Caco-2 (cell line): ENCODE measurements around the gene ARHGAP15. TPM values are rescaled to one million over a fixed set of nuclear protein-coding genes. Genes with fewer than 3 reads are reported as not detected.

Experiments
- BruUV-seq: library from RNA; stranded (reverse); fragments of 400-500 nt; replicated peaks from 2 replicates; lab custom pipeline; 2021; lab: Mats Ljungman, UMichigan
- CTCF ChIA-PET: fragments of 300-600 bp; sonication (Branson Sonifier 250); formaldehyde crosslinking; loops from one replicate; lab custom pipeline; 2022; ENCODE audit warnings: antibody characterized with exemption; lab: Charles Lee
- POLR2A ChIA-PET: fragments of 300-600 bp; sonication (Branson Sonifier 250); formaldehyde crosslinking; loops from one replicate; lab custom pipeline; 2022; ENCODE audit warnings: antibody characterized with exemption; lab: Charles Lee
- DNase-seq, 2 experiments: peaks; one replicate each; pipeline versions ENCODE4 v3.0.0 to v3.0.0-alpha.2; 2020 to 2022
- H3K27me3 ChIP-seq: replicated peaks from 2 replicates; pipeline ENCODE4 v1.6.0; 2011; ENCODE audit warnings: low read length; ENCODE audit not compliant: control insufficient read depth, insufficient read depth
- H3K36me3 ChIP-seq: 2 replicates; pipeline ENCODE4 v1.5.1; 2011; ENCODE audit warnings: low read length; ENCODE audit not compliant: control insufficient read depth, insufficient read depth
- H3K4me1 ChIP-seq: fragments of 250-450 bp; sonication (Bioruptor Pico); 2 replicates; pipeline ENCODE4 v1.5.1; 2020; ENCODE audit warnings: mild to moderate bottlenecking
- H3K4me3 ChIP-seq: 2 replicates; pipeline ENCODE4 v1.5.1; 2011; ENCODE audit warnings: low read depth, mild to moderate bottlenecking, control low read depth, low read length
- H3K9me3 ChIP-seq: fragments of 250-450 bp; sonication (Bioruptor Pico); 2 replicates; pipeline ENCODE4 v1.5.1; 2020; ENCODE audit warnings: mild to moderate bottlenecking, moderate library complexity
- H3K27ac Mint-ChIP-seq: one replicate; pipeline ENCODE4 v1.8.0; 2022; ENCODE audit warnings: mixed read lengths; ENCODE audit not compliant: unreplicated experiment
- H3K27me3 Mint-ChIP-seq: one replicate; pipeline ENCODE4 v1.8.0; 2022; ENCODE audit warnings: mixed read lengths; ENCODE audit not compliant: insufficient read depth, unreplicated experiment
- H3K36me3 Mint-ChIP-seq: one replicate; pipeline ENCODE4 v1.8.0; 2022; ENCODE audit warnings: mild to moderate bottlenecking, mixed read lengths; ENCODE audit not compliant: insufficient read depth, unreplicated experiment
- H3K4me1 Mint-ChIP-seq: one replicate; pipeline ENCODE4 v1.8.0; 2022; ENCODE audit warnings: low read depth, mixed read lengths; ENCODE audit not compliant: unreplicated experiment
- H3K4me3 Mint-ChIP-seq: one replicate; pipeline ENCODE4 v1.8.0; 2022; ENCODE audit warnings: mild to moderate bottlenecking, moderate library complexity, mixed read lengths; ENCODE audit not compliant: unreplicated experiment
- H3K9me3 Mint-ChIP-seq: one replicate; pipeline ENCODE4 v1.8.0; 2022; ENCODE audit warnings: mixed read lengths; ENCODE audit not compliant: unreplicated experiment
- CTCF ChIP-seq, 2 experiments: fragments of 200-600 bp in 1 of 2; IDR thresholded peaks; 1 replicate in 1 of 2; 2 replicates in 1 of 2; pipeline versions ENCODE4 v1.5.1 to v1.8.0; 2011 to 2022; ENCODE audit warnings: antibody characterized with exemption in 1 of 2, control low read depth in 1 of 2, inconsistent platforms in 1 of 2, low read depth in 1 of 2, low read length in 1 of 2, mild to moderate bottlenecking in 1 of 2, moderate library complexity in 1 of 2; ENCODE audit not compliant: insufficient read depth in 1 of 2, severe bottlenecking in 1 of 2, unreplicated experiment in 1 of 2
- intact Hi-C: fragments of 100-400 bp; cut with micrococcal nuclease; formaldehyde crosslinking; loops from one replicate; pipeline ENCODE4 v1.10.0; 2022; ENCODE audit not compliant: unreplicated experiment
- total RNA-seq: library from RNA; stranded (reverse); gene quantifications from 2 replicates; pipeline ENCODE4 v1.2.3, GENCODE V29; 2022

The ARHGAP15 gene
- total RNA-seq, 1 experiment from 2014 or later = not detected

- intact Hi-C loops = no loop called here
- no TSS peak for BruUV-seq
- no peaks in the 10 kb centered on the region for H3K27me3 ChIP-seq
- H3K9me3 ChIP-seq = no peaks in the 10 kb centered on the region
- Mint-ChIP-seq H3K4me1 (no peaks in the 10 kb centered on the region), H3K9me3 (no peaks in the 10 kb centered on the region), H3K36me3 (no peaks in the 10 kb centered on the region), H3K27me3 (peaks cover 7% of the 10 kb centered on the region), H3K27ac (no peak overlapping the region), H3K4me3 (no peak overlapping the region)
- H3K36me3 ChIP-seq = no peaks in the 10 kb centered on the region
- H3K4me3 ChIP-seq = no peak overlapping the region
- CTCF ChIA-PET = no interaction called here
- TF ChIP-seq CTCF (IDR thresholded peaks at IDR 0.05; ENCODE audit: insufficient read depth in 1 of 2, low read depth in 1 of 2, low read length in 1 of 2, severe bottlenecking in 1 of 2, unreplicated experiment in 1 of 2) = no peak
- POLR2A ChIA-PET = no interaction called here
- H3K4me1 ChIP-seq = no peaks in the 10 kb centered on the region
- DNase-seq = no peak
These were observed 205.6 kb downstream of the ARHGAP15 start for GRCh38 chr2:143334837-143335236.

GRCh38 chr2:143336719-143337210, 207.5 kb downstream of the ARHGAP15 start:
- Mint-ChIP-seq H3K36me3 (no peaks in the 10 kb centered on the region), H3K9me3 (no peaks in the 10 kb centered on the region), H3K4me3 (no peak overlapping the region), H3K27ac (no peak overlapping the region), H3K27me3 (peaks cover 5% of the 10 kb centered on the region), H3K4me1 (no peaks in the 10 kb centered on the region)
- no peak for DNase-seq
- no peaks in the 10 kb centered on the region for H3K4me1 ChIP-seq
- no peaks in the 10 kb centered on the region for H3K27me3 ChIP-seq
- intact Hi-C loops = no loop called here
- ChIA-PET POLR2A (no interaction called here), CTCF (no interaction called here)
- no peak for TF ChIP-seq CTCF (IDR thresholded peaks at IDR 0.05; ENCODE audit: insufficient read depth in 1 of 2, low read depth in 1 of 2, low read length in 1 of 2, severe bottlenecking in 1 of 2, unreplicated experiment in 1 of 2)
- H3K4me3 ChIP-seq = no peak overlapping the region
- no peaks in the 10 kb centered on the region for H3K9me3 ChIP-seq
- BruUV-seq = no TSS peak
- no peaks in the 10 kb centered on the region for H3K36me3 ChIP-seq

GRCh38 chr2:143341478-143341877, 212.3 kb downstream of the ARHGAP15 start:
- Mint-ChIP-seq H3K4me1 (no peaks in the 10 kb centered on the region), H3K4me3 (no peak overlapping the region), H3K27me3 (peaks cover 16% of the 10 kb centered on the region), H3K36me3 (no peaks in the 10 kb centered on the region), H3K27ac (no peak overlapping the region), H3K9me3 (no peaks in the 10 kb centered on the region)
- POLR2A ChIA-PET = no interaction called here
- Histone ChIP-seq H3K4me3 (no peak overlapping the region), H3K4me1 (no peaks in the 10 kb centered on the region), H3K36me3 (no peaks in the 10 kb centered on the region), H3K9me3 (no peaks in the 10 kb centered on the region), H3K27me3 (no peaks in the 10 kb centered on the region)
- CTCF ChIA-PET = no interaction called here
- no TSS peak for BruUV-seq
- intact Hi-C loops = no loop called here
- DNase-seq = no peak
- no peak for TF ChIP-seq CTCF (IDR thresholded peaks at IDR 0.05; ENCODE audit: insufficient read depth in 1 of 2, low read depth in 1 of 2, low read length in 1 of 2, severe bottlenecking in 1 of 2, unreplicated experiment in 1 of 2)
